Left ventricle myocardium superior (tissue), 1 donor: ENCODE results near the gene ETV5. TPM values are rescaled to one million over a fixed set of nuclear protein-coding genes. Genes with fewer than 3 reads are reported as not detected.

Experiments used
- ATAC-seq: fragments of 200-7000 bp; cut with Tn5 transposase; one replicate; pipeline ENCODE4 v1.9.1; 2020; ENCODE audit warnings: mild to moderate bottlenecking, moderate library complexity
- DNase-seq: peaks from one replicate; pipeline ENCODE4 v3.0.0-alpha.2; 2020
- intact Hi-C: fragments of 100-400 bp; cut with micrococcal nuclease; formaldehyde crosslinking; loops from one replicate; pipeline ENCODE4 v1.11.0; 2022
- total RNA-seq: library from RNA; stranded (reverse); fragmentation: NEBNext Ultra II Directional; extraction: Animal tissue kit (Norgen Biotek cat#: 25700); gene quantifications from one replicate; pipeline ENCODE4 v1.2.1, GENCODE V29; 2021
- donor health status: DM: no; HTN: yes; CAD: no; lungs with severe emphysema.

ETV5 gene
- total RNA-seq, 1 donor from 2014 or later, result 3.4 TPM

DNA sequence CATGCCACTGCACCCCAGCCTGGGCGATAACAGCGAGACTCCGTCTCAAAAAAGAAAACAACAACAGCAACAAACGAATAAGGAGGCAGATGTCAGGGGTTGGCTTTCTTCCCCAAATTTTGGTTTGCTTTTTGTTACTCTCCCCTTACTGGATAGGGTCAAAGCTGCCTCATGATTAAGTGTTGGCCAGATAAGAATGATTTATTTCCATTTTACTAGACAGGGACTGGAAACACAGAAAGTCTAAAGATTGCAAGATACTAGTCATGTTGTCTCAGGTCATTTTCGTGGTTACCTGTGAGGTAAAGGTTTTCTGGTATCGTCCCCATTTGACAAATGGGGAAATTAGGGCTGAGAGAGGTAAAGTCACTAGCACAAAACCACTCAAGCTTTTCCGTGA is 18.6 kb upstream of the ETV5 start:
- intact Hi-C loops, result no loop called here
- DNase-seq (no peak), ATAC-seq (no peak)

- intact Hi-C loops, result no loop called here
- ATAC-seq (no peak), DNase-seq (no peak)
Measured at GRCh38 chr3:186125118-186125517, 16.2 kb upstream of the ETV5 start.

DNA sequence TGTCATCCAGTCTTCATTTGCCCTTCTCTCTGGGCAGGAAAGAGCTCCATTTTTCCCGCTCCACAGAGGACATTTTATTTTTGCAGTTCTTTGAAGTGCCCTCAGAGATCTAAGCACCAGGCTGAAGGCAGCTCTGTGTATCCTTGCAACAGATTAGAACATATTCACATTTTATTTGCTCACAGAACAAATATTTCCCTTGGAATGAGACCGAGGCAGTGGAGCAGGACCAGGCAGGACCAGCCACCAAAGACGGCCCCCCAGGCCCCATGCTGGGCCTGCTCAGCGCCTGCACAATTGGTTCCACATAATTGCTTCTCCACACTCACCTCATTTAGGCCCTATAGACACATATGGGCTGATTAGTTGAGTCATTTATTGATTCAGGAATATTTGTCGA is 15.7 kb upstream of the ETV5 start:
- ATAC-seq (no peak), DNase-seq (no peak)
- intact Hi-C loops, result no loop called here

- DNase-seq (no peak), ATAC-seq (no peak)
- intact Hi-C loops, result no loop called here
Measured at GRCh38 chr3:186123012-186123411, 14.1 kb upstream of the ETV5 start.

- ATAC-seq, result peak; percentile 63
Measured at GRCh38 chr3:186121968-186122367, 13.1 kb upstream of the ETV5 start.

GRCh38 chr3:186121278-186121677 is 12.4 kb upstream of the ETV5 start:
- intact Hi-C loops, result no loop called here
- ATAC-seq, result peak; percentile 15

More at GRCh38 chr3:186121968-186122367, 13.1 kb upstream of the ETV5 start:
- no peak for DNase-seq
- intact Hi-C loops, result no loop called here

GRCh38 chr3:186119499-186119898 is 10.6 kb upstream of the ETV5 start:
- DNase-seq (no peak), ATAC-seq (no peak)
- intact Hi-C loops, result no loop called here

More at GRCh38 chr3:186121278-186121677, 12.4 kb upstream of the ETV5 start:
- DNase-seq, result no peak

DNA sequence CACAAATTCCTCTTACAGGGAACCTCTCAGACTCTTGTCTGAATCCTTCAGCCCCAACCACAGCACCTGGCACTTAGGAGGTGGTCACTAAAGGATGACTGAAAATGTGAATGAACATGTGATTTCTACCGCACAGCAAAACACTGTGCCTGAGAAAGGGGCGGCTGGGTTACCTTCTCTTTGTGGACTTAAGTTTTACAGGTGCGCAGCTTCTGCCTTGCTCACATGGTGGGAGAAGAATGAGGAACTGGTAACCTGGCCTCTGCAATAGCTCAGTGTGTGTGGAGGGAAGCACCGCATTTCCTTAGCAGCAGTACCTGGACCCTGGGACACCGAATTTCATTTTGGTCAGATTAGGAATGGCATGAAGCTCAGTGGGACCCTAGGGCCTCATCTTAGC is 9.8 kb upstream of the ETV5 start:
- intact Hi-C loops, result no loop called here
- ATAC-seq, result no peak

DNA sequence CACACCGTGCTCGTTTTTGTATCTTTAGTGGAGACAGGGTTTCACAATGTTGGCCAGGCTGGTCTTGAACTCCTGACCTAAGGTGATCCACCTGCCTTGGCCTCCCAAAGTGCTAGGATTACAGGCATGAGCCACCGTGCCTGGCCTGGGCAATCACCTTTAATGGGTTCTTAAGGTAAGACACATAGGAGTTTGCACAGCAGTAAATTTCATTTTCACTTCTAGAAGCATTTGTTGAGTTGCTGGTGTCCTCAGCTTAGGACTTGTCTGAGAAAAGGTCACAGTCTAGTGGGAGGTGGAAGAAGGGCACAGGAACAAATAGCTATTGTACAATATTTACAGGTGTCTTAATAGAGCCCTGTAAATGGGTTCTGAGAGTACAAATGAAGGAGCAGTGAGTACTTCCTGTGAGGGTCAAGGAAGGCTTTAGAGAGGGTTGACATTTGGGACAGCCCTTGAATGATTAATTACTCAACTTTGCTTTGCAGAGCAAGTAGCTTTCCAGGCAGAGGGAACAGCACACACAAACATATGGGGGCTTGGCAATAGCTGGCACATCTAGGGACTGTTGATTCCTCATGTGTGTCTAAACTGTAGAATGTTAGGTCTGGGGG is 8.7 kb upstream of the ETV5 start:
- intact Hi-C loops, result no loop called here
- ATAC-seq, result no peak
- DNase-seq, result no peak

More for the DNA sequence above, 9.8 kb upstream of the ETV5 start:
- DNase-seq, result no peak

DNA sequence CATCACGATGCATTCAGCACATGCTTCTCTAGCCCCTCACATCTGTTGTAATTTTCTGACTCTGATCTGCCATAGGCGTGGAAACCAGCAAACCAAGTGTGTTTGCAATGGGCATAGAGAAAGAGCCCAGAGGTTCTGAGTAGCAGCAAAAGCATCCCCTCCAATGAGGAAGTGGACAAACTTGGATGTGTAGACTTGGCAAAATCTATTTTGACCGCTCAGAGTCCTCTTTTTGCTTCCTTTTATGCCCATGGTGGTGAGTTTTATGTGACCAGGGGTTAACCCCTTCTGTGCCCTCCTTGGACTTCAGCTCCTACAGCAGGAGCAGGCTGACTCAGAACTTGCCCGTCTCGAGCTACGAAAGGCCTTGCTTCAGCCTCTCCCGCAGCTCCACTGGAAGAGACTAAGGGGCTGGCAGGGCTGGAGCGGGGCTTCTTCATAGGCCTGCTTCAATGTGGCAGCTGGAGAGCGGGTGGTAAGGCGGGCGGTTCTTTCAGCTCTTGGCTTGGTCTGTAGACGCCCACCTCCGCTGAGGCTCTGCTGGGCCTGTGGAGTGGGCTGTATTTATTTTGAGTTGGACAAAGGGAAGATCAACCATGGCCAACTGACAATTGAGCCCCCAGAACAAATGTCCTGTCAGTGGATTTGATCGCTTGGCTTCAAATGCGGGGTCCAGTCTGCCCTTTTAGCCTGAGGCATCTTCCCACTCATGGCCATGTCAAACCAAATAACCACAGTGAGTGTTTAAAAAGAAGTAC is 6.5 kb upstream of the ETV5 start:
- ATAC-seq (peak; percentile 34), DNase-seq (no peak)
- intact Hi-C loops, result no loop called here

GRCh38 chr3:186110975-186111974 is 2.4 kb upstream of the ETV5 start:
- intact Hi-C loops, result no loop called here
- DNase-seq (no peak), ATAC-seq (no peak)

GRCh38 chr3:186109897-186110803 is 1.3 kb upstream of the ETV5 start:
- ATAC-seq (no peak), DNase-seq (peak; percentile 47)
- intact Hi-C loops, result no loop called here

DNA sequence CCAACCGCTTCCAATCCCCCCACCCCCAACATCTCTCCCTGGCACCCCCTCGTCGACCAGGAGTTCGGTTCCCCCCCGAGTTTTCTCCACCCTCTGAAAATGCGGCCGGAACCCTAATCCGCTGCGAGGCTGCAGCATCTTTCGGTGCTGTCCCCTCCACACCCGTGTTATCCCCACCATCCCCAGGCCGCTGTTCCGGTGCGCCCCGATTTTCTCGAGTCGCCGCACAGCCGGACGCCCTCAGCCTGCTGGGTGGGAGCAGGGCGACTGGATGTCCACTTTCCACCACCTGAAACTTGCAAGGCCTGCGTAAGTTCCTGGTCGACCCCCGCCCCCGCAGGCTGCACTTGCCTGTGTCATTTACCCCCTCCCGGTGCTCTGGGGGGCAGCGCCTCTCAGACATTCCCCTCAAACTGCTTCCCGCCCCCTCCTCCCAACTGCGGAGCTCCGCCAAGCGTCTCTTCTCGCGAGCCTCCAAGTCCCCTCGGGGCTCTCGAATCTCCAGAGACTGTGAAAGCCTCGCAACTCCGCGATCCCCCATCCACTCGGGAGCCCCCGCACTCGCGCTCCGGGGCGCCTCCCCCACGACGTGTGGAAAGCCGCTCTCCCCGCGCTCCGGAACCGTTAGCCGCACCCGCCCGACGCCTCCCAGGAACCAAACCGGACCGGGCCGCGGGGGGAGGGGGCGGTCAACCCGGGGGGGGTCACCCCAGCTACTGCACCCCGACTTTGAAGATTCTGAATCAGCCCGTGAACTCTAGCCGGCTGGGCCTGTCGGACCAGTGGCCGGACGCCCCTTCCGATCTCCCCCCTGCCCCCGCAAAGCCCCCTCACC is 566 bp downstream of the ETV5 start:
- ATAC-seq (peak; percentile 1), DNase-seq (peak; percentile 52)
- intact Hi-C loops, result no loop called here

GRCh38 chr3:186107215-186108105 is 1.4 kb downstream of the ETV5 start:
- DNase-seq, result peak; percentile 78
- intact Hi-C loops, result no loop called here
- ATAC-seq, result peak; percentile 36

DNA sequence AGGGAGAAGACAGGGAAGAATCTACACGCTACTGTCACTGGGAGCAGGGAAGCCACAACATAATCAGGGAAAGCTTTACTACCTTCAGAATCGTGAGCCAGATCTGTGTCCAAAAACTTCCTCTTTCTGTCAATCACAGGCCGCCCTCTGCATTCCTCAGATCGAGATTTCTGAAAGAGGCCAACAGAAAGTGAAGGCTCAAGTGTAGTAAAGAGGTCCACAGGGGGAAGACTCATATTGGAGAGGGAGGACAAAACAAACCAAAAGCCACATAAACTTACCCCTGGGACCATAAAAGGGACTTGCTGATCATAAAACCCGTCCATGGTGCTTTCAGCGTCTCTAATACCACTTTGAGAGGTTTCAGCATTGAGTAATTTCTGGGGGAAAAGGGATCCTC is 3.3 kb downstream of the ETV5 start:
- intact Hi-C loops, result no loop called here
- ATAC-seq (no peak), DNase-seq (no peak)

DNA sequence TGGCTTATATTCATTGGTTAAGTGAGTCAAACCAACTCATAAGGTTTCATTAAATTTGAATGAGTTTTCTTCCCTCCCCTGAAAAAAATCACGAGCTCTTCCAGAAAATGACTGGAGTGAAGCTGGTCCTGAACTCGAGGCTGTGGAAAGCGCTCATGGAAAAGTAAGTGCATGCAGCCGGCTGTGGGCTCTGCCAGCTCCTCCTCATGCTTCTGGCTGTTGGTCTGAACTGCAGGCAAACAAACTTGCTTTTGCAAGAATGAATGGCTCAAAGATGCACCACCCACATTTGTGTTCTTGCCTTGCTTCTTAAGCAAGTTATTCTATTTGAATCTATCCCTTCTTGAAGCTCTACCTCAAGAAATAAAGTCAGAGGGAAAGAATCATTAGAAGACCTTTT is 6.2 kb downstream of the ETV5 start:
- ATAC-seq (no peak), DNase-seq (no peak)
- intact Hi-C loops, result no loop called here

- ATAC-seq, result no peak
- no peak for DNase-seq
- intact Hi-C loops, result no loop called here
Measured at GRCh38 chr3:186100398-186100797, 8.5 kb downstream of the ETV5 start.
